Stimulated activated CD8-positive, alpha-beta memory T cell treated with anti-CD3 and anti-CD28 coated beads, Interleukin-12 subunit alpha, Interleukin-12 subunit beta, amount 100 ng/mL, for 24 hours (primary cell): Measurements from ENCODE around the gene FAM174C.

Experiments
- DNase-seq: peaks from one replicate; pipeline ENCODE4 v3.0.0-alpha.2; 2020; ENCODE audit errors: extremely low read depth

FAM174C gene

GRCh38 chr19:1261798-1262622 lies 13.3 kb upstream of the FAM174C start:
- no peak for DNase-seq

GRCh38 chr19:1262623-1263123 lies 12.7 kb upstream of the FAM174C start:
- DNase-seq = no peak

GRCh38 chr19:1263188-1263587 lies 12.1 kb upstream of the FAM174C start:
- DNase-seq = no peak

- no peak for DNase-seq
Observed at GRCh38 chr19:1264801-1265614, 10.3 kb upstream of the FAM174C start.

GRCh38 chr19:1265615-1266128 lies 9.7 kb upstream of the FAM174C start:
- DNase-seq = no peak

GRCh38 chr19:1266129-1266915 lies 9.0 kb upstream of the FAM174C start:
- DNase-seq = no peak

- DNase-seq = no peak
Observed at GRCh38 chr19:1266916-1267476, 8.3 kb upstream of the FAM174C start.

GRCh38 chr19:1267477-1268225 lies 7.7 kb upstream of the FAM174C start:
- no peak for DNase-seq

GRCh38 chr19:1268226-1269064 lies 6.9 kb upstream of the FAM174C start:
- DNase-seq = no peak

- DNase-seq = peak; percentile 98
Observed at GRCh38 chr19:1269065-1269477, 6.3 kb upstream of the FAM174C start, which contains the start of gene CIRBP. CIRBP (plus strand) TSS chr19:1269332; CDS start chr19:1270934, 1,602 bp downstream.

- no peak for DNase-seq
Observed at GRCh38 chr19:1269478-1270212, 5.7 kb upstream of the FAM174C start.

- DNase-seq = no peak
Observed at GRCh38 chr19:1270213-1270853, 5.0 kb upstream of the FAM174C start.

GRCh38 chr19:1270854-1271527 lies 4.3 kb upstream of the FAM174C start:
- no peak for DNase-seq

GRCh38 chr19:1271528-1272422 lies 3.6 kb upstream of the FAM174C start:
- no peak for DNase-seq

GRCh38 chr19:1272423-1273262 lies 2.7 kb upstream of the FAM174C start:
- no peak for DNase-seq
